Ramos (cell line): ENCODE results near the gene SEM1.
"Not testable (repeated sequence)": the region's sequence is repeated elsewhere in the genome, so short reads cannot be mapped to it uniquely, and the experiment has no call there.

Experiments used
- in situ Hi-C: fragments of 300-500 bp; cut with MboI; formaldehyde crosslinking; loops from one replicate; pipeline ENCODE4 v1.14.3; 2022; ENCODE audit warnings: low sequenced_read_pairs; ENCODE audit not compliant: unreplicated experiment

The SEM1 gene

GRCh38 chr7:96707901-96708774 lies 1.5 kb downstream of the SEM1 start:
- in situ Hi-C loops, result loop anchor here (10.0 kb wide), 1 partner anchor 383 kb away; the partner anchor contains the start of gene SLC25A13

- in situ Hi-C loops, result loop anchor here (10.0 kb wide), 1 partner anchor 376 kb away; the partner anchor contains the start of gene SLC25A13
These were observed 8.4 kb downstream of the SEM1 start for GRCh38 chr7:96701258-96701657.

GRCh38 chr7:96700516-96700915 lies 9.1 kb downstream of the SEM1 start:
- in situ Hi-C loops, result loop anchor here (10.0 kb wide), 1 partner anchor 376 kb away; the partner anchor contains the start of gene SLC25A13

- in situ Hi-C loops, result no loop called here
These were observed 10.3 kb downstream of the SEM1 start for GRCh38 chr7:96699219-96699871.

- in situ Hi-C loops, result not testable (repeated sequence)
These were observed 11.2 kb downstream of the SEM1 start for GRCh38 chr7:96698449-96698848.

GRCh38 chr7:96697822-96698221 lies 11.8 kb downstream of the SEM1 start:
- in situ Hi-C loops, result no loop called here

- in situ Hi-C loops, result no loop called here
These were observed 14.1 kb downstream of the SEM1 start for GRCh38 chr7:96695581-96695980.

GRCh38 chr7:96694082-96694481 lies 15.6 kb downstream of the SEM1 start:
- in situ Hi-C loops, result no loop called here

- in situ Hi-C loops, result no loop called here
These were observed 17.9 kb downstream of the SEM1 start for GRCh38 chr7:96691702-96692101.

GRCh38 chr7:96689414-96689813 lies 20.2 kb downstream of the SEM1 start:
- in situ Hi-C loops, result no loop called here

GRCh38 chr7:96686305-96686704 lies 23.3 kb downstream of the SEM1 start:
- in situ Hi-C loops, result no loop called here

GRCh38 chr7:96685755-96686154 lies 23.9 kb downstream of the SEM1 start:
- in situ Hi-C loops, result no loop called here

GRCh38 chr7:96685353-96685752 lies 24.3 kb downstream of the SEM1 start:
- in situ Hi-C loops, result no loop called here

GRCh38 chr7:96679886-96680285 lies 29.8 kb downstream of the SEM1 start:
- in situ Hi-C loops, result no loop called here

GRCh38 chr7:96676919-96677318 lies 32.7 kb downstream of the SEM1 start:
- in situ Hi-C loops, result no loop called here

GRCh38 chr7:96675548-96675947 lies 34.1 kb downstream of the SEM1 start:
- in situ Hi-C loops, result no loop called here

- in situ Hi-C loops, result no loop called here
These were observed 35.1 kb downstream of the SEM1 start for GRCh38 chr7:96674565-96674964.

GRCh38 chr7:96671854-96672253 lies 37.8 kb downstream of the SEM1 start:
- in situ Hi-C loops, result no loop called here

GRCh38 chr7:96670338-96671289 lies 39.0 kb downstream of the SEM1 start:
- in situ Hi-C loops, result no loop called here

GRCh38 chr7:96669812-96670211 lies 39.8 kb downstream of the SEM1 start:
- in situ Hi-C loops, result no loop called here
